GM21825 (cell line): ENCODE measurements around the gene OR51G2.

Experiments used
- ATAC-seq: cut with Tn5 transposase; IDR thresholded peaks from one replicate; pipeline ENCODE4 v1.9.1; 2021; ENCODE audit warnings: mild to moderate bottlenecking, moderate library complexity; ENCODE audit not compliant: unreplicated experiment

Gene OR51G2

DNA sequence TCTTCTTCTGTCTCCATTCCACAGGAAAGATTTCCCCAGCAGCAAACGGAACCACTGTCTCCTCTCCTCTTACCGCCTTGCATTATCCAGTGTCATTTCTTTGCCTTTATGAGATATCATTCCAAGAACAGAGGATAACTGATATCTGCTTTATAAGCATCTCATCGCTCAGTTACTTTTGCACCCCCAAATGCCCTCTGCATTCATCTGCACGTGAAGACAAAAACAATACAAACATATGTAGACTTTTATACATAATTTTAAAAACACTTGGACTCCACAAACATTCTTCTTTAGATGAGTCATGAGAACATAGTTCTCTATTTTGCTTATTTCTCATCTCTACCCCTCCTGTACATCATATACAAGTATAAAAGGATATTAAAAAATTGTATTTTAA, 38.0 kb downstream of the OR51G2 start:
- no peak for ATAC-seq

DNA sequence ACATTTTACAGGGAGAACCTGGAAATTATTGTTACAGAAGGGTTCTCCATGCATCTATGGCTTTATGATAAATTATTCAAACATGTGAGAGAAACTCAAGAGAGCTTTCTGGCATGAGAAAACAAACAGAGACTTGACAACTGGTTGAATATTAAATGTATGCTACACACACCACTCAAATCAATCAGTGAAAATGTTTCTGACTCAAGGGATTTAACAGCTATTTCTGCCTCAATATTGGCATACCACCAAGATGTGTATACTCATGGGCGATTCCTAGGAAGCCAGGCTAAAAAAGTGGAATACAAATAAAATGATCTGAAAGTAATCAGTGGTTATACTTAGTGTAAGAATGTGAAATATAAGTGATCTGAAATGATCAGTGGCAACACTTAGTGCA, 53.3 kb downstream of the OR51G2 start:
- ATAC-seq = no peak

DNA sequence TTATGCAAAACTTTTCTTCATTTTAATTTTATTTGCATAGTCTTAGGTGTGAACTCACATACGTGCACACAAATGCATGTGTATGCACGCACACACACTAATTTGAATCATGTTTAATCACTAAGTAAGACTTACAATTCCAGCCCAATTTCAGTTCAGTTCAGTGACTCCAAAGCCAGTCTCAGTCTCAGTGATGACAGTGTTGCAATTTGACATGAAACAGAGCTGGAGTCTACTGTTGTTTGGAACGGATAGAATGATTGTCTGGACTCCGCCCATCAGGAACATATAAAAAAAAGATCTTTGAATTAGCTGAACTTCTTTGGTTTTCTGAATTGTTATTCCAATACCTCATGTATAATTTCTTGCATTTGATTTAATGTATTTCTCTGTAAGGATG, 55.3 kb downstream of the OR51G2 start:
- no peak for ATAC-seq
